ENCODE data around the gene MC3R.

Gene MC3R

GRCh38 chr20:56247954-56248782, at the start of gene MC3R:
TSS of gene MC3R (plus strand) at chr20:56248732. CDS start at chr20:56248844, 112 bp downstream.
- no peaks in the 10 kb centered on the region for H3K36me3 ChIP-seq (ENCODE audit: control insufficient read depth, low read depth, low read length)
- no peak within 1 kb of the TSS for H3K27ac ChIP-seq (ENCODE audit: low read length)
- H3K9ac ChIP-seq (ENCODE audit: low read length) = no peak within 1 kb of the TSS
- H3K4me1 ChIP-seq (ENCODE audit: control insufficient read depth, low read depth, low read length) = no peaks in the 10 kb centered on the region
- H3K9me3 ChIP-seq (ENCODE audit: control insufficient read depth, low read depth, low read length) = peaks cover 55% of the 10 kb centered on the region
- H3K4me3 ChIP-seq (ENCODE audit: low read length) = no peak within 1 kb of the TSS
- H3K27me3 ChIP-seq (ENCODE audit: control insufficient read depth, insufficient read depth, low read length) = peaks cover 12% of the 10 kb centered on the region

DNA sequence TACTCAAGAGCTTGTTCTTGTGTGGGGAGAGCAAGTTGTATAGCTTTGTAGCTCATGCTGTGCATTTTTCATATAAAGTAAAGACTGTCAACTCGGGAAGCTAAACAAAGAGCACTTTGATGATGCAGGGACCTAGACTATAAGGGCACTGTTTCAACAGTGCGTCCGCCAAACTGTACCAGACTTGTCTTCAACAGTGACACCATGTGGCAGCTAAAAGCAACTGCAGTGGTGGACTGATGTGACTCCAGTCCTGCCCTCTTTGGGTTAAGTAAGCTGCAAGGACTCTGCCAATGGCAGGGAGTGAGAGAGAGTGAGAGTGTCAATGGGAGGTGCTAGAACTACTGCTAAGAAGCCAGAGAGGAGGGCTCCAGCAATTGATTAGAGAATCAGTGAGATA, 48.1 kb upstream of the MC3R start:
- H3K9me3 ChIP-seq (ENCODE audit: control insufficient read depth, low read depth, low read length) = peaks cover 73% of the 10 kb centered on the region
- H3K4me1 ChIP-seq (ENCODE audit: control insufficient read depth, low read depth, low read length) = no peaks in the 10 kb centered on the region
- H3K4me3 ChIP-seq (ENCODE audit: low read length) = no peak overlapping the region
- no peaks in the 10 kb centered on the region for H3K36me3 ChIP-seq (ENCODE audit: control insufficient read depth, low read depth, low read length)
- H3K9ac ChIP-seq (ENCODE audit: low read length) = no peak overlapping the region
- H3K27me3 ChIP-seq (ENCODE audit: control insufficient read depth, insufficient read depth, low read length) = no peaks in the 10 kb centered on the region
- H3K27ac ChIP-seq (ENCODE audit: low read length) = no peak overlapping the region

- peaks cover 77% of the 10 kb centered on the region for H3K9me3 ChIP-seq (ENCODE audit: control insufficient read depth, low read depth, low read length)
- no peaks in the 10 kb centered on the region for H3K27me3 ChIP-seq (ENCODE audit: control insufficient read depth, insufficient read depth, low read length)
These were observed 45.9 kb upstream of the MC3R start for GRCh38 chr20:56202493-56203077.

GRCh38 chr20:56204206-56204605, 44.3 kb upstream of the MC3R start:
- Histone ChIP-seq H3K27me3 (ENCODE audit: control insufficient read depth, insufficient read depth, low read length) (no peaks in the 10 kb centered on the region), H3K4me1 (ENCODE audit: control insufficient read depth, low read depth, low read length) (no peaks in the 10 kb centered on the region), H3K9ac (ENCODE audit: low read length) (no peak overlapping the region), H3K4me3 (ENCODE audit: low read length) (no peak overlapping the region), H3K36me3 (ENCODE audit: control insufficient read depth, low read depth, low read length) (no peaks in the 10 kb centered on the region), H3K27ac (ENCODE audit: low read length) (no peak overlapping the region), H3K9me3 (ENCODE audit: control insufficient read depth, low read depth, low read length) (peaks cover 75% of the 10 kb centered on the region)

More at GRCh38 chr20:56202493-56203077, 45.9 kb upstream of the MC3R start:
- H3K36me3 ChIP-seq (ENCODE audit: control insufficient read depth, low read depth, low read length) = no peaks in the 10 kb centered on the region
- H3K27ac ChIP-seq (ENCODE audit: low read length) = no peak overlapping the region
- H3K9ac ChIP-seq (ENCODE audit: low read length) = no peak overlapping the region
- no peaks in the 10 kb centered on the region for H3K4me1 ChIP-seq (ENCODE audit: control insufficient read depth, low read depth, low read length)
- H3K4me3 ChIP-seq (ENCODE audit: low read length) = no peak overlapping the region

DNA sequence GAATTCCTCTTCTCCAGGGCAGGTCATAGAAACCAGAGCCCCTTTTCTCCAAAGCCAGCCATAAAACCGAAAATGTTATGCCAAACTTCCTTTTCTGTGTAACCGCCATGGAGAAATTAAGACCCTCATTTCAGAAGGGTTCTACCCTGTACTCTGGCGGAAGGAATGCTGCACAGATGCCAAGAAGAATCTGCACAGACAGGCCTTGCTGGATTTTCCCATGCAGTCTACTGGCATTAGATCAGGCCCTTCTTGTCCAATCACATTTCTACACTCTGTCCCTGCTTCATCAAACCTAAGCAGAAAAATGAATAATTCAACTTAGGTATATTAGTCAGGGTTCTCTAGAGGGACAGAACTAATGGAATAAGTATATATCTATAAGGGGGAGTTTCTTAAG, 43.2 kb upstream of the MC3R start:
- no peak overlapping the region for H3K27ac ChIP-seq (ENCODE audit: low read length)
- H3K36me3 ChIP-seq (ENCODE audit: control insufficient read depth, low read depth, low read length) = no peaks in the 10 kb centered on the region
- H3K27me3 ChIP-seq (ENCODE audit: control insufficient read depth, insufficient read depth, low read length) = no peaks in the 10 kb centered on the region
- no peak overlapping the region for H3K9ac ChIP-seq (ENCODE audit: low read length)
- H3K4me3 ChIP-seq (ENCODE audit: low read length) = no peak overlapping the region
- no peaks in the 10 kb centered on the region for H3K4me1 ChIP-seq (ENCODE audit: control insufficient read depth, low read depth, low read length)
- peaks cover 79% of the 10 kb centered on the region for H3K9me3 ChIP-seq (ENCODE audit: control insufficient read depth, low read depth, low read length)

GRCh38 chr20:56207656-56208055, 40.9 kb upstream of the MC3R start:
- no peak overlapping the region for H3K9ac ChIP-seq (ENCODE audit: low read length)
- H3K4me3 ChIP-seq (ENCODE audit: low read length) = no peak overlapping the region
- no peak overlapping the region for H3K27ac ChIP-seq (ENCODE audit: low read length)
- H3K4me1 ChIP-seq (ENCODE audit: control insufficient read depth, low read depth, low read length) = no peaks in the 10 kb centered on the region
- H3K27me3 ChIP-seq (ENCODE audit: control insufficient read depth, insufficient read depth, low read length) = no peaks in the 10 kb centered on the region
- H3K9me3 ChIP-seq (ENCODE audit: control insufficient read depth, low read depth, low read length) = peaks cover 73% of the 10 kb centered on the region
- no peaks in the 10 kb centered on the region for H3K36me3 ChIP-seq (ENCODE audit: control insufficient read depth, low read depth, low read length)

DNA sequence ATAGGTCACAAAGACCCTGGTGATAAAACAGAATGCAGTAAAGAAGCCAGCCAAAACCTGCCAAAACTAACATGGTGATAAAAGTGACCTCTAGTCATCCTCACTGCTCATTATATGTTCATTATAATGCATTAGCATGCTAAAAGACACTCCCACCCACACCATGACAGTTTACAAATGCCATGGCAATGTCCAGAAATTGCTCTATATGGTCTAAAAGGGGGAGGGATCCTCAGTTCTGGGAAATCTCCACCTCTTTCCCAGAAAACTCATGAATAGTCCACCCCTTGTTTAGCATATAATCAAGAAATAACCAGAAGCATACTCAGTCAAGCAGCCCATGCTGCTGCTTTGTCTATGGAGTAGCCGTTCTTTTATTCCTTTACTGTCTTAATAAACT, 40.4 kb upstream of the MC3R start:
- Histone ChIP-seq H3K27ac (ENCODE audit: low read length) (no peak overlapping the region), H3K4me3 (ENCODE audit: low read length) (no peak overlapping the region), H3K9ac (ENCODE audit: low read length) (no peak overlapping the region), H3K4me1 (ENCODE audit: control insufficient read depth, low read depth, low read length) (no peaks in the 10 kb centered on the region), H3K27me3 (ENCODE audit: control insufficient read depth, insufficient read depth, low read length) (no peaks in the 10 kb centered on the region), H3K9me3 (ENCODE audit: control insufficient read depth, low read depth, low read length) (peaks cover 71% of the 10 kb centered on the region), H3K36me3 (ENCODE audit: control insufficient read depth, low read depth, low read length) (no peaks in the 10 kb centered on the region)

- peaks cover 62% of the 10 kb centered on the region for H3K9me3 ChIP-seq (ENCODE audit: control insufficient read depth, low read depth, low read length)
- H3K27me3 ChIP-seq (ENCODE audit: control insufficient read depth, insufficient read depth, low read length) = no peaks in the 10 kb centered on the region
- no peak overlapping the region for H3K4me3 ChIP-seq (ENCODE audit: low read length)
- no peaks in the 10 kb centered on the region for H3K4me1 ChIP-seq (ENCODE audit: control insufficient read depth, low read depth, low read length)
- no peaks in the 10 kb centered on the region for H3K36me3 ChIP-seq (ENCODE audit: control insufficient read depth, low read depth, low read length)
- no peak overlapping the region for H3K27ac ChIP-seq (ENCODE audit: low read length)
- no peak overlapping the region for H3K9ac ChIP-seq (ENCODE audit: low read length)
These were observed 37.5 kb upstream of the MC3R start for GRCh38 chr20:56211051-56211450.

- H3K9ac ChIP-seq (ENCODE audit: low read length) = no peak overlapping the region
- no peaks in the 10 kb centered on the region for H3K27me3 ChIP-seq (ENCODE audit: control insufficient read depth, insufficient read depth, low read length)
- H3K36me3 ChIP-seq (ENCODE audit: control insufficient read depth, low read depth, low read length) = no peaks in the 10 kb centered on the region
- no peak overlapping the region for H3K4me3 ChIP-seq (ENCODE audit: low read length)
- H3K4me1 ChIP-seq (ENCODE audit: control insufficient read depth, low read depth, low read length) = no peaks in the 10 kb centered on the region
- no peak overlapping the region for H3K27ac ChIP-seq (ENCODE audit: low read length)
- H3K9me3 ChIP-seq (ENCODE audit: control insufficient read depth, low read depth, low read length) = peaks cover 52% of the 10 kb centered on the region
These were observed 36.4 kb upstream of the MC3R start for GRCh38 chr20:56212091-56212490.

DNA sequence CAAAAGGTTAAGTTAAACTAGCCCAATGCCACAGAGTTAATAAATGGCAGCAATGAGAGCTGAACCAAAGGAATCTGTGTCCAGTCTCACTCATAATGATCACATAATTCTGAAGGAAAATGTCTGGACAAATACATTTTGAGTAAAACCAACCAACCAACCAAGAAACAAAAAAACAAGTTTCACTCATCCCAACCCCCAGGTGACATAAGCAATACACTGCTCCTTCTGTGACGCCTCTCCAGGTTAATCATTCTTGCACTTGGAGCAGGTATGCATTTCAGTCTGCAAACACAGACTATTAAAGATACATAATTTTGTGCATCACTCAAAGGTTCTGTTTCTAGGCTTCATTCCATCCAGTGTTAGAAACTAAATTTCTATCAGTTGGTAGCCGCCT, 35.2 kb upstream of the MC3R start:
- H3K9me3 ChIP-seq (ENCODE audit: control insufficient read depth, low read depth, low read length) = peaks cover 51% of the 10 kb centered on the region
- no peak overlapping the region for H3K9ac ChIP-seq (ENCODE audit: low read length)
- no peak overlapping the region for H3K27ac ChIP-seq (ENCODE audit: low read length)
- no peaks in the 10 kb centered on the region for H3K4me1 ChIP-seq (ENCODE audit: control insufficient read depth, low read depth, low read length)
- H3K4me3 ChIP-seq (ENCODE audit: low read length) = no peak overlapping the region
- H3K36me3 ChIP-seq (ENCODE audit: control insufficient read depth, low read depth, low read length) = no peaks in the 10 kb centered on the region
- H3K27me3 ChIP-seq (ENCODE audit: control insufficient read depth, insufficient read depth, low read length) = no peaks in the 10 kb centered on the region

GRCh38 chr20:56215115-56215514, 33.4 kb upstream of the MC3R start:
- H3K9me3 ChIP-seq (ENCODE audit: control insufficient read depth, low read depth, low read length) = peaks cover 49% of the 10 kb centered on the region
- no peaks in the 10 kb centered on the region for H3K27me3 ChIP-seq (ENCODE audit: control insufficient read depth, insufficient read depth, low read length)

DNA sequence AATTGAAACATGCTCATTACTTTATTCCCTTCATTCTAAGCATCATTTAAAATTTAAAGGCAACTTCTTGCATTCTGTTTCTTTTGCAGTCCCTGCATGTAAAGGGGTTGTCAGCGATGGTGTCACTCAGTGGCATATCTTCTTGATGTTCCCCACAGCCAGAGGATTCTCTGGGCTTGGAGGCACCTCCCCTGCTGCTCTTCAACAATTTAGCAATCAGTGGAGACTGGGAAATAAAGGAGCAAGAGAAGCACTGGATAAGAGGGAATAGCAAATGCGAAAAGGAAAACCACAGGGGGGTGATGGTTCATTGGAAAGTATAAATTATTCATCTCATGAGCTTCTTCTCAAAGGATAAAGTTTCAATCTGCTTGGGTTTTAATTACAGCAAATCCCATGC, 30.7 kb upstream of the MC3R start:
- Histone ChIP-seq H3K4me1 (ENCODE audit: control insufficient read depth, low read depth, low read length) (no peaks in the 10 kb centered on the region), H3K9me3 (ENCODE audit: control insufficient read depth, low read depth, low read length) (peaks cover 51% of the 10 kb centered on the region), H3K27me3 (ENCODE audit: control insufficient read depth, insufficient read depth, low read length) (no peaks in the 10 kb centered on the region), H3K27ac (ENCODE audit: low read length) (no peak overlapping the region), H3K9ac (ENCODE audit: low read length) (no peak overlapping the region), H3K4me3 (ENCODE audit: low read length) (no peak overlapping the region), H3K36me3 (ENCODE audit: control insufficient read depth, low read depth, low read length) (no peaks in the 10 kb centered on the region)

More at GRCh38 chr20:56215115-56215514, 33.4 kb upstream of the MC3R start:
- H3K9ac ChIP-seq (ENCODE audit: low read length) = no peak overlapping the region
- no peak overlapping the region for H3K4me3 ChIP-seq (ENCODE audit: low read length)
- H3K4me1 ChIP-seq (ENCODE audit: control insufficient read depth, low read depth, low read length) = no peaks in the 10 kb centered on the region
- no peaks in the 10 kb centered on the region for H3K36me3 ChIP-seq (ENCODE audit: control insufficient read depth, low read depth, low read length)
- no peak overlapping the region for H3K27ac ChIP-seq (ENCODE audit: low read length)

Measured in iPS-18a (cell line).